Brain microvascular endothelial cell (primary cell): ENCODE measurements around the gene TMEM26.
"Not testable (repeated sequence)": the region's sequence is repeated elsewhere in the genome, so short reads cannot be mapped to it uniquely, and the experiment has no call there.

Experiments used
- DNase-seq: peaks from one replicate; pipeline ENCODE4 v3.0.0-alpha.2; 2020
- H3K27ac ChIP-seq: fragments of 250-450 bp; sonication (Bioruptor Pico); 2 replicates; pipeline ENCODE4 v1.5.1; 2020; ENCODE audit warnings: mild to moderate bottlenecking, moderate library complexity
- H3K27me3 ChIP-seq: fragments of 250-450 bp; sonication (Bioruptor Pico); replicated peaks from 2 replicates; pipeline ENCODE4 v1.5.1; 2020; ENCODE audit warnings: mild to moderate bottlenecking
- H3K36me3 ChIP-seq: fragments of 250-450 bp; sonication (Bioruptor Pico); replicated peaks from 2 replicates; pipeline ENCODE4 v1.5.1; 2020; ENCODE audit warnings: mild to moderate bottlenecking
- H3K4me3 ChIP-seq: 2 replicates; pipeline ENCODE4 v1.5.1; 2011; ENCODE audit warnings: low read depth, mild to moderate bottlenecking, control low read depth, low read length, moderate library complexity
- CTCF ChIP-seq: IDR thresholded peaks from 2 replicates; pipeline ENCODE4 v1.5.1; 2011; ENCODE audit warnings: low read depth, mild to moderate bottlenecking, moderate library complexity, low read length, control low read depth, inconsistent platforms; ENCODE audit errors: missing control alignments
- in situ Hi-C: cut with HindIII; loops from 2 replicates; pipeline ENCODE4 v1.10.0; 2017; ENCODE audit warnings: low sequenced_read_pairs, low pct_ligation_motif_present

Gene TMEM26

GRCh38 chr10:61385231-61386001 is 67.8 kb downstream of the TMEM26 start:
- DNase-seq, result no peak
- no peaks in the 10 kb centered on the region for H3K36me3 ChIP-seq
- no peak overlapping the region for H3K4me3 ChIP-seq
- no peak for TF ChIP-seq CTCF
- H3K27me3 ChIP-seq, result no peaks in the 10 kb centered on the region
- H3K27ac ChIP-seq, result no peak overlapping the region
- in situ Hi-C loops, result no loop called here

- H3K4me3 ChIP-seq, H3K27me3 ChIP-seq, H3K36me3 ChIP-seq, DNase-seq, in situ Hi-C loops, H3K27ac ChIP-seq: not testable (repeated sequence)
These were observed 72.0 kb downstream of the TMEM26 start for GRCh38 chr10:61381153-61381552.

- Histone ChIP-seq H3K36me3 (no peaks in the 10 kb centered on the region), H3K27me3 (no peaks in the 10 kb centered on the region), H3K4me3 (no peak overlapping the region), H3K27ac (no peak overlapping the region)
- TF ChIP-seq CTCF, result no peak
- in situ Hi-C loops, result no loop called here
- DNase-seq, result no peak
These were observed 74.3 kb downstream of the TMEM26 start for GRCh38 chr10:61378865-61379264.

- no peak for TF ChIP-seq CTCF
- Histone ChIP-seq H3K27ac (no peak overlapping the region), H3K4me3 (no peak overlapping the region), H3K27me3 (no peaks in the 10 kb centered on the region), H3K36me3 (no peaks in the 10 kb centered on the region)
- no peak for DNase-seq
- in situ Hi-C loops, result no loop called here
These were observed 76.2 kb downstream of the TMEM26 start for GRCh38 chr10:61376908-61377368.

GRCh38 chr10:61376377-61376776 is 76.8 kb downstream of the TMEM26 start:
- no peaks in the 10 kb centered on the region for H3K27me3 ChIP-seq
- no peak for TF ChIP-seq CTCF
- in situ Hi-C loops, result no loop called here
- no peak for DNase-seq
- H3K4me3 ChIP-seq, result no peak overlapping the region
- H3K36me3 ChIP-seq, result no peaks in the 10 kb centered on the region
- H3K27ac ChIP-seq, result no peak overlapping the region

GRCh38 chr10:61366365-61366764 is 86.8 kb downstream of the TMEM26 start:
- in situ Hi-C loops, result no loop called here
- no peak for TF ChIP-seq CTCF
- no peak for DNase-seq

More at GRCh38 chr10:61366365-61366764, 86.8 kb downstream of the TMEM26 start:
- no peaks in the 10 kb centered on the region for H3K36me3 ChIP-seq
- H3K27me3 ChIP-seq, result no peaks in the 10 kb centered on the region
- no peak overlapping the region for H3K4me3 ChIP-seq
- no peak overlapping the region for H3K27ac ChIP-seq
